DMS53 (cell line): ENCODE measurements around the gene SLC35B2.
A peak's percentile ranks its signal among the peaks of the same experiment; 100 is the strongest.

Source experiments
- DNase-seq: peaks from one replicate; lab custom pipeline; 2025; lab: John Stamatoyannopoulos, UW

Gene SLC35B2

GRCh38 chr6:44285552-44286284, 28.4 kb upstream of the SLC35B2 start:
- DNase-seq, result peak; percentile 16

DNA sequence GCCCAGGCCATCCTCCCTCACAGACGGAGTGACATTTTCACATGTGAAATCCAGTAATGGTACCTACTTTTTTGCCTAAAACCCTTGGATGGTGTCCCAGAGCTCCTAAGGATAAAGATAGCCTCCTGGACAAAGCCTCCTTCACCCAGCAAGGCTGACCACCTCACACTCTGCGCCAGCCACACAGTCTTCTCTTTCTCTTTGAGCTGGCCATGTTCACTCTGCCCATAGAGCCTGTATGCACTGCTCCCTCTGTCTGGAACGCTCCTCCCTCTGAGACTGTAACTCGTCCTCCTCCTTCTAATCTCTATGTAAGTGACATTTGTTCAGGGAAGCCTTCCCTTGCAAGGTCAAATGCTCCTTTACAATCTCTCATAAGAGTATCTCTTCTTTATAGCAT, 27.5 kb upstream of the SLC35B2 start:
- no peak for DNase-seq

DNA sequence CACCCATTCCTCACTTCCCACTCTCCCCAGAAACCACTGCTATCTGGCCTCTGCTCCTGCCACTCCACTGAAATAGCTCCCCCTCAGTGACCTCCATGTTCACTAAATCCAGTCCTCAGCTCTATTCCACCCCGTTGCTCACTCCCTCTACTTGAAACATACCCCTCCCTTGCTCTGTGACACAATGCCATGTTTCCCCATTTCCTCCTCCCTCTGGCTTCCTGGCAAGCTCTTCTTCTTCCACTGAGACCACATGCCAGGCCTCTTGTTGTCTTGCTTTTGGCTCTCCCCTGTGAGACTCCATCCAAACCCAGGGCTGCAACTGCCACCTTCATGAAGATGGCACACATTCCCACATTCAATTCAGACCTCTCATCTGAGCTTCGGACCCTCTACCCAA, 26.8 kb upstream of the SLC35B2 start:
- no peak for DNase-seq

DNA sequence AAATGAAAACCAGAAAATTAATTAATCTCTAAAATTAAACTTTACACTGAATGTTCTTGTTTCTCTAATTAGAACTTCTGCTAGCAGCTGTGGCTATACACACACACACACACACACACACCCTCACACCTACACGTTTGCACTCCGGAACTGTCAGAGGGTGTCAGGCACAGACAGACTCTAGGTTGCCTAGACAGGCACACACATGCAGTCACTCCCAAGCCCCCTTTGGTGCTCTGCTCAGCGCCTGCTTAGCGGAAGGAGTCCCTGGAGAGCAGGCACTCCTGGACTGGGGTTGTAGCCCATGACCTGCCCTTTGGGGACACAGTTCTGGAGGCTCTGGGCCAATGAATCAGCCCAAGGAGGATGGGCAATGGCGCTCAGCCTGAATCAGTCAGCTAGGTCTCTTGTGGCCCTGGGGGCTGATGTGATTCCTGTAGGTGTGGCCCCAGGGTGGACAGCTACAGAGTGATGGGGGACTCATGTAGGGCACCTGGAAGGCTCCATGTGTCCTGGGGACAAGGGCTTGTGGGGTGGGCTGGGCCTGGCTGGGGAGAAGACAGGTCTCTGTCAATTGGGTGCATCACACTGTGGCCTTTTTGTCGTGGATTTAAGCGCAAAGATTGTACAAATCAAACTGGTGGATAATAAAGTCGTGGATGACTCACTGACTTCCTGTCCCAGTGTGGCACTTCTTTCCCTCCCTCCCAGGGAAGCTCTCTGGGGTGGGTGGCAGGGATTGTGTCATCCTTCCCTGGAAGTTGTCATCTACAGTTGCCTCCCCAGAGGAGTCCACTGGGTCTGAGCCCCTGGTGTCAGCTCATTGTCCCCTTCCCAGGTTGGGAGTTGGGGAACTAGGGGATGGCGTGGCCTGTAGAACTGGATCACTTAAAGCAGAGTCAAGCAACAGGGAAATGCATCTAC, 21.7 kb upstream of the SLC35B2 start:
- DNase-seq, result peak; percentile 29

GRCh38 chr6:44278315-44278714, 21.0 kb upstream of the SLC35B2 start:
- DNase-seq, result no peak

DNA sequence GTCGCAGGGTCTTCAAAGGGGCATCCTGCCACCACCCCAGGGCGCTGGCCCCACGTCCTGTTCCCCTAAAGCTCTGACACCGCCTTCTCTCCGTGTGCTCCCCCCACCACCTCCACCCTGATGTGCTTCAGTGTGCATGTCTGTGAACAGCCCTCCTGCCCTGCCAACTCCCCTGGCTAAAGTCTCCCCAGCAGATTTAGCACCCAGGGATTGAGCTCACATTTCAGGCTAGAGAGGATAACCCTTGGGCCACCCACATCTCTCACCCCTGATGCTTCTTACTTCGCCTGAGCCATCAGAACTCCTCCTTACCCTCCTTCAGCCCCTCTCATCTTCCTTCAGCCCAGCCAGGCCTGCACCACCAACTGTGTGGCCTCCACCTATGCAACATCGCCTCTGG, 20.4 kb upstream of the SLC35B2 start:
- no peak for DNase-seq

GRCh38 chr6:44276667-44277640, 19.6 kb upstream of the SLC35B2 start:
- DNase-seq, result peak; percentile 18

GRCh38 chr6:44275749-44276648, 18.7 kb upstream of the SLC35B2 start:
- DNase-seq, result peak; percentile 86

GRCh38 chr6:44275271-44275748, 18.0 kb upstream of the SLC35B2 start:
- DNase-seq, result no peak

DNA sequence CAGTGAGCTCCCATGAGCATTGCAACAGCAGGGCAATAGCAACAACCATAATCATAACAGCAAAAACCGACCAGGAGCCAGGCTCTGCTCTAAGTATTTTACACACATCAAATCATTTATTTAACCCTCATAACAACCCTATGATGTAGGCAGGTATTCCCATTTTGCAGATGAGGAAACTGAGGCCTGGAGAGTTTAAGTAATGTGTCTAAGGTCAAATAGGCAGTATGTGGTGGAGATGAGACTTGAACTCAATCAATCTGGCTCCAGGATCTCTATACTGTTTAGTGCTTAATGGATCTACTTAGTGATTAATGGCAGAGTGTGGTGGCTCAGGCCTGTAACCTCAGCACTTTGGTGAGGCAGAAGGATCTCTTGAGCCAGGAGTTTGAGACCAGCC, 16.3 kb upstream of the SLC35B2 start:
- no peak for DNase-seq

DNA sequence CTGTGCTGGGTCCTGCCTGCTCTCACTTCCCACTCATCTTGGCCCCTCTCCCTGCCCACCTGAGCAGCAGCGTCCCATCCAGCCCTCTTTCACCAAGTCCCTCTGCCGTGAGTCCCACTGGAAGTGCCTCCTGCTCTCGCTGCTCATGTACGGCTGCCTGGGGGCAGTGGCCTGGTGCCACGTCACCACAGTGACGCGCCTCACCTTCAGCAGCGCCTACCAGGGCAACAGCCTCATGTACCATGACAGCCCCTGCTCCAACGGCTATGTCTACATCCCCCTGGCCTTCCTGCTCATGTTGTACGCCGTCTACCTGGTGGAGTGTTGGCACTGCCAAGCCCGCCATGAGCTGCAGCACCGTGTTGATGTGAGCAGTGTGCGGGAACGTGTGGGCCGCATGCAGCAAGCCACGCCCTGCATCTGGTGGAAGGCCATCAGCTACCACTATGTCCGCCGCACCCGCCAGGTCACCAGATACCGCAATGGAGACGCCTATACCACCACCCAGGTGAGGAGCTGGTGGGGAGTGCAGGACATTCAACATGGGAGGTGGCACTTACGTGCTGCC, 15.8 kb upstream of the SLC35B2 start:
- DNase-seq, result no peak

- DNase-seq, result no peak
Observed at GRCh38 chr6:44272529-44272928, 15.2 kb upstream of the SLC35B2 start.

- DNase-seq, result no peak
Observed at GRCh38 chr6:44271914-44272313, 14.6 kb upstream of the SLC35B2 start.

GRCh38 chr6:44271406-44271723, 14.0 kb upstream of the SLC35B2 start:
- no peak for DNase-seq

DNA sequence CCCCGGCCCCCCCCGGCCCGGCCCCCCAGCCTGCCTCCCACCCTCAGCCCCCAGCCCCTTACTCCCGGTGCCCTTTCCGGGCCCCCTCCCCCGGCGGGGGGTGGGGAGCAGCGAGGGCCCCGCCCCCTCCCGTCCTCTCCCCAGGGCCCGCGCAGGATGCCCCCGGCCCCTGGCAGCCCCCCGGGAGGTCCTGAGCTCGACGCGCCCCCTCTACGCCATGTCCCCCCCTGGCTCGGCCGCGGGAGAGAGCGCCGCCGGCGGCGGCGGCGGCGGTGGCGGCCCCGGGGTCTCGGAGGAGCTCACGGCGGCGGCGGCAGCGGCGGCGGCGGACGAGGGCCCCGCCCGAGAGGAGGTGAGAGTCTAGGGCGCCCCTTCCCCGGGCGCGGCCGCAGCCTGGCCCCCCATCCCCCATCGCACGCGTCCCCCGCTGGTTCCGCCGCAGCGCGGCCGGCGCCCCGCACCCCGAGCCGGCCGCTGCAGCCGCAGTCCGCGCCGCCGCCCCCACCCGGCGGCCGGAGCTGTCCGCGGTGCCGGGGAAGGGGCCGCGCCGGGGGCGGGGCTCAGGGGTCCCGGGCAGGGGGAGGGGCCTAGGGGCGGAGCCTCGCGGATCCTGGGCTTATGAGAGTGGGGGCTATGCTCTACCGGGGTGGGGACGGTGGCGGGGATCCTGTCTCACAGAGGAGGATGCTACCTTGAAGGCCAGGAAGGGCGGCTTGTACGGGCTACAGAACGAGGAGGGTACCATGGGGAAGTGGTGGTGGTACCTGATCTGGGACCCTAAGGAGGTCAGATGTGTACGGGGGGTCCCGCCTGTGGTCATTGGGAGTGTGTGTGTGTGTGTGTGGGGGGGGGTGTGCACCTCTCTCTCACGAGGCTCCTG, 13.4 kb upstream of the SLC35B2 start:
- DNase-seq, result peak; percentile 53

DNA sequence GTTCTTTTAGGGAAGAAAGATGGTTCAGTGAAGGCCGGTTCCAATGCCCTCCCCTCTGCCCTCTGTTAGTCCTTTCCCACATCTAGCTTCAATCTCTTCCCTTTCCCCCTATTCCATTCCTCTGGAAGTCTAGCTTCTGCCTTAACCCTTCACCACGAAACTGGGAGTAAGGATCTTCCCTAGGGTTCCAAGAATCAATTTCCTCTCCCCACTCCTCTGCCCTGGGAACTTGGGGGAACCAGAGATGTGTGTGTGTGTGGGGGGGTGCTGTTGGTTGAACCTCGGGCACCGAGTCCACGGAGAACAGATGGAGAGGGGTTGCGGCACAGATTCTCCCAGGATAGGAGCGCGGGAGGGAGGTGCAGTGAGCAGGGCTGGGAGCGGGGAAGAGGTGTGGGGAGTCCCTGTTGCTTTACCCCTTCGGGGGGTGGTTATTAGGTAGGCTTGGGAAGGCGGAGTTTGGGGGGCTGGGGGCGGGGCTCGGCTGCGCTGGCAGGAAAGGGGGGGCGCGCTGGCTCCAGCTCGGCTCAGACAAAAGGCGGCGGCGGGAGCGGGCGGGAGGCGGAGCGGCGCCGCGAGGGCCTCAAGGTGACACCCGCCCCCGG, 12.7 kb upstream of the SLC35B2 start, which contains the start of gene TMEM151B:
TSS of gene TMEM151B (plus strand) at position 530 of the 605 bp plus-strand sequence. CDS start 293 bp downstream, outside the sequence.
- no peak for DNase-seq

DNA sequence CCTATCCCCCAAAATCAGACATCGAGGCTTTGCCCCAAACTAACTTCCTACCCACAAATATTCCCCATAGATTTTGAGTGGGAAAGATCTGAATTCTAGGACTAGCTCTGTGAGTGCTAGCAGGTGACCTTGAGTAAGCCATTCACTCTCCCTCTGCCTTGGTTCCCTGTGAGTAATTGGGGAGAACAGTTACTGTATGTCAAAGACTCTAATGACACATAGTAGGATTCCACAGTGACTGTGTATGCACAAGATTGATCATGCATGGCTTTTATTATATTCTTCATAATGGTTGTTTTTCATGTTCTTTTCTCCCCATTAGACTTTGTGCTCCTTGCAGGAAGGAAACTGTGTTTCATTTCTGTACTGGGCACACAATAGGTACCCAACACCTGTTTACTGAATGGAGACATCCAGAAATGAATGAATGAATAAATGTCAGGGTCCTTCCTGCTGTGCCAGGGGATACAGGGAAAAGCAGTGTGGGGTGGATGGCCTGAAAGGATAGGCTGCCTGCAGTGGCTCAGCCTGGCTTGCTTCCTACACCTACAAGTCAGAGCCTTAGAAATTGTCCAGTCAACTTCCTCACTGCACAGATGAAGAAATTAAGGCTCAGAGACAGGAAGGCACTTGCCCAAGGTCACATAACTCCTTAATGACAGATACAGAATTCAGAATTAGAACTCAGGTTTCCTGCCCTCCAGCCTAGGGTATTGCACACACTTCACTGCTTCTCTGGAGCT, 12.0 kb upstream of the SLC35B2 start:
- DNase-seq, result no peak

- peak; percentile 79 for DNase-seq
Observed at GRCh38 chr6:44268095-44268628, 10.8 kb upstream of the SLC35B2 start.
